Stimulated activated CD8-positive, alpha-beta memory T cell treated with anti-CD3 and anti-CD28 coated beads, Interleukin-15, amount 100 ng/mL, for 24 hours (primary cell): ENCODE measurements around the gene PHC2.

Experiments
- DNase-seq: peaks from one replicate; pipeline ENCODE4 v3.0.0-alpha.2; 2020; ENCODE audit warnings: low read depth

PHC2 gene

GRCh38 chr1:33454646-33455282 is 23.9 kb upstream of the PHC2 start:
- DNase-seq = no peak

DNA sequence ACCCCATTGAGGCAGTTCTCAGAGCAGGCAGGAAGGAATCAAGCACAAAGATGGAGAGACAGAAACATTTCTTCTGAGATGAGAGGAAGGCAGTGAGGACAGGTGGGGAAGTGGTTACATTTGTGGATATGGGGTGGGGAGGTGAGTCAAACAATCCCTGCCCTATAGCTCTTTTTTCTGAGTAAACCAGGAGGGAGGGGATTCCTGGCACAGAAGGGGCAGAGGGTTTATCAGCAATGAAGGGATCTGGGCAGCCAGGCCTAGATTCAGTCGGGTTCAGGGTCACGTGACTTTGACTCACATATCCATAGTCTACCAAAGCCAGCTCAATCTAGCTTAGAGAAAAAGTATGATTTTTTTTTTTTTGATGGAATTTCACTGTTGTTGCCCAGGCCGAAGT is 15.7 kb upstream of the PHC2 start:
- no peak for DNase-seq

DNA sequence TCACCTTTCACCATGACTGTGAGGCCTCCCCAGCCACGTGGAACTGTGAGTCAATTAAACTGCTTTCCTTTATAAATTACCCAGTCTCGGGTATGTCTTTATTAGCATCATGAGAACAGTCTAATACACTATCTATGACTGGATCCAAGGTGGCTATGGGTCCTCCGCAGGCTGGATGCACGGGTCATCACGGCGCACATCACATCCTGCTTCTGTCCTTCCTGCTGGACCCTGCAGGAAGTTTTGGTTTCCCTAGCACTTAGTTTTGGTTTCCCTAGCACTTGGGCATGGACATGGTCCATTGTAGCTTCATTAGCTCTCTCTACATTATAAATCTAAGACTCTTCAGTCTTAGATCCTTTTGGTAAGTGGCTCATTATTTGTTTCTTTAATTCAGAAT is 14.2 kb upstream of the PHC2 start:
- DNase-seq = no peak

DNA sequence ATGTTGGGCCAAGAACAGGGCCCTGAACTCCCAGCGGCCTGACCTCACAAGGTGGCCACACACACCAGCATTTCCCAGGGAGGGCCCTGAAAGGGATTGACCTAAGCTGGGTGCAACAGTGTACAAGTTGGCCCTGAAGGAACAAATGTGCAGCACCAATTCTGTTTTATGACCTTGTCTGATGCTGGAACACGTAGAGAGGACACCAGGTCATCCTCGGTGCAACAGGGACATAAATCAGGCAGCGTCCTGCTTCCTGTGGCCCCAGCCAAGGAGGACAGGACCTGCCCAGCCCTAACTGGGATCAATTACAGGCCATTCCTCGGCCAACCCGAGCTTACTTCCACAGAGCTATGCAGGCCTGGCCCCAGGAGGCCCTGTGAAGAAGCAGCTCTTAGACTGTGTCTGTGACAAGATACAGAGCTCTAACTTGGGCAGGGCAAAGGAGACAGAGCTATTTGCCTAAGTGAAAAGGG is 12.8 kb upstream of the PHC2 start:
- no peak for DNase-seq

DNA sequence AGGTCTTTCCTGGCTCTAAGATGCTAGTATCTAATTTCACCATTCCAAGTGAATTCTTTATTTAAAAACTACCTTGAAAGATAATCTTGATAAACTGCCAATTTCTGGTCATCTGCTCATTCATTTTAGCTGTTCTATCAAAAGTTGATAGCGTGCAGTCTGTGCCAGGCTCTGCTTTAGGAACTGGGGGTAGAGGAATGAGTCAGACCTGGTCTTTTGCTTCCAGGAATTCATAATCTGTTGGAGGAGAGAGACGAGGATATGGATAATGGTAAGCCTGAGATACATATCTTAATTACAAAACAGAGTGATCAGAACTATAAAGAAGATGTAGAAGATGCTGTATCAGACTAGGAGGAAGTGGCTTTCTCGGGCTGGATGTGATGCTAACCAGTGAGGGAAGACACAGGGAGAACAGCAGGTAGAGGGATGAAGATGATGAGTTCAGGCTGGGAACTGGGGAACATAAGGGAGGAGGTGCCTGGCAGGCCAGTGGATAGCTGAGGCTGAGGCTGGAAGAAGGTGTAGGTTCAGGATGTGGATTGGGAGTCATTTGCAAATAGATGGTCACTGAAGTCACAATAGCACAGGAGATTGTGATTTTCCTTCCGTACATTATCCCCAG is 12.3 kb upstream of the PHC2 start:
- DNase-seq = no peak

DNA sequence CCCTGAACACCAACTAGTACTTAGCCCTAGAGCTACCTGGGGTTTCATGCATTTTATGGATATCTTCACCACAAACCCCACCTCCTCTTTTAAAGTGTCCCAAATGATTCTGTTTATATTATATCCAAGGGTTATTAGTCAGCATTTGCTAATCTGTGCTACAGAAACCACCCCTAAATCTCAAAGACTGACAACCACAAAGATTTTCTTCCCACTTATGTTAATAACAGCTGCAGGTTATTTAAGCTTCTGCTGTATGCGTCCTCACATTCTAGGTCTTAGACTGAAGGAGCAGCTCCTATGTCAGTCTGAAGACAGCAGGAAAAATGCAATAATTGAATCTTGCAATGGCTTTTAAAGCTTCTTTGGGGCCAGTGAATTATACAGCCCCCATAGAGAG is 11.2 kb upstream of the PHC2 start:
- DNase-seq = no peak

DNA sequence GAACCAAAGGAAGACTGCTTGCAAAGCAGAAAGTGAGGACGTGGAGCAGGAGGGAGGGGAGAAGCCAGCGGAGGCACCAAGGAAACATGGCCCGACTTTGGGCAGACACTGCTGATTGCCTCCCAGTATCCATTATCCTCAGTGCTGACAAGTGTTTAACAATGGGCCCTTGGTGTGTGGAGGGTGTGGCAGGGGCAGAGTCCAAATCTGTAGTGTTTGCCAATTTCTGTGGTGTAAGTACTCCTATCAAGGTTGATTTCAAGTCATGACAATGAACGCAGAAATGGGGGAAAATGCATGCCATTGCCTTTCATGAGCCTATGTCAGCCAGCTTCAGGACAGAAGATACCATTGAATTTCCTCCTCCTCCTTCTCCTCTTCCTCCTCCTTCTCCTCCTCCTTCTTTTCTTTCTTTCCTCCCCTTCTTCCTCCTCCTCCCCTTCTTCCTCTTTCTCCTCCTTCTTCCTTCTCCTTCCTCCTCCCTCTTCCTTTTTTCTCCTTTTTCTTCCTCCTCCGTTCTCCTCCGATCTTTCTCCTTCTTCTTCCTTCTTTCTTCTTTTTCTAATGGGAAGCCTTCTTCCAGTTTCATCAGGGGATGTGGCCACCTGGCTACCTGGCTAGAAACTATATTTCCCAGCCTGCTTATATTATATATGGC is 10.3 kb upstream of the PHC2 start:
- DNase-seq = no peak

DNA sequence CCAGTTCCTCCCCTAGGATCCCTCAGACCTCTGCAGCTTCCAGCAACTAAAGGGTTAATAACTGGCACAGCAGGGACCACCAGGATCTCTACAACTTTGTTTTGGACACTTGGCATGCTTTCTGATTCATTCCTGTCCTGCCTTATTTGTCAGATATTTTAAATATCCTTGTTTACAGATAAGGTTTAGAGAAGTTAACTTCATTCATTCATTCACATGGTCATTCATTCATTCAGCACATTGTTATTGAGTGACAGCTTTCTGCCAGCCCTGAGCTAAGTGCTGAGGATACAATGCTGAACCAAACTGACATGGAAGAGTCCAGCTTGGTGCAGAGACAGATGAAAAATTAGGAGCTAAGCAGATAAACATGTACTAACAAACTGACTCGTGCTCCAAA is 8.8 kb upstream of the PHC2 start:
- DNase-seq = no peak

DNA sequence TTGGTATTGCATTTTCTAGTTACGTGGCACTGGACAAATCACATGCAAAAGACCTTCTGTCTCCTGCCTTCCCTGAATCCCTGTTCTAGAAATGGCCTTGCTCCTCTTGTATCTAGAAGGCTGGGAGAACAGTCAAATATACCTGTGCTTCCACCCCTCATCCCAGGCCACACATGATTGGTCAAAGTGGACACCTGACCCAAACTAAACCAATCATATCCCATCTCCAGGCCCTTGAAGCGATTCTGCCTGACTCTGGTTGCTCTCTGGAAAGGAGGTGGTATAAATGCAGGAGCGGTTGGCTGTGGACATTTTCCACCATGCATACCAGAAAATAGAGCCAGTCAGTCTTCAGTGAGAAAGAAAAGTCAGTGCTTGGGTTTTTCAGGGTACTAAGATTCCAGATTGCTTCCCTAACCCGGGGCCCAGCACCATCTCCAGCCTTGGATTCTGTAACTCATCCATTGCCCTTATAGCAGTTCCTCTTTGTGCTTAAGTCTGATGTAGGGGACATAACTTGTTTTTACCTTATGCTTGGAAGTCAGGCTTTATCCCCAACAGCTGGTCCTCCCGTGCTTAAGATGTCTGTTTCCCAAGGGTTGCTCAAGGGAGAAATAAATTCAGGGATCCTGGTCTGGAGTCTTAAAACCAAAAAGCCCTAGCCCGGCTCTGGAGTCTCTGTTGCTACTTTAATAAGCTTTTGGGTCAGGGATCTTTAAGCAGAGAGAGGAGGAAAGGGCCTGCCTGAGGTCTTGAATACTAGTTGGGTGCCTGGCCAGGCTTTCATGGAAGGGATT is 7.7 kb upstream of the PHC2 start:
- DNase-seq = no peak

GRCh38 chr1:33436557-33437285 is 5.8 kb upstream of the PHC2 start:
- DNase-seq = no peak

- no peak for DNase-seq
Observed at GRCh38 chr1:33435096-33435820, 4.4 kb upstream of the PHC2 start.

DNA sequence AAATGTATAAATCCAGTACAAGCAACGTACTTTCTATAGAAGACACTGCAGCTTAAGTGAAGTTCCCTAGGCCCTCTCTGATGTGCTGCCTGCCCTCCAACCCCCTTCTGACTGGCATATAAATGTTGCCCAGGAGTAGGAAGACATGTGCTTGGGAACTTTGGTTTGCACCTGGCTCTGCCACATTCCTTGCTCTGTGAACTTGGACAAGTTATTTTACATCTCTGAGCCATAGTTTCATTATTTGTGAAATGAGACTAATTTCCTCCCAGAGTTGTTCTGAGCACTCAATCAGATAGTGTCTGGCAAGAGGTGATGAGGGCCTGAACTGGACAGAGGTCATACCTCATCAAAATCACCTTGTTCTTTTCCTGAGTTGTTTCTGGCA is 3.5 kb upstream of the PHC2 start:
- no peak for DNase-seq

DNA sequence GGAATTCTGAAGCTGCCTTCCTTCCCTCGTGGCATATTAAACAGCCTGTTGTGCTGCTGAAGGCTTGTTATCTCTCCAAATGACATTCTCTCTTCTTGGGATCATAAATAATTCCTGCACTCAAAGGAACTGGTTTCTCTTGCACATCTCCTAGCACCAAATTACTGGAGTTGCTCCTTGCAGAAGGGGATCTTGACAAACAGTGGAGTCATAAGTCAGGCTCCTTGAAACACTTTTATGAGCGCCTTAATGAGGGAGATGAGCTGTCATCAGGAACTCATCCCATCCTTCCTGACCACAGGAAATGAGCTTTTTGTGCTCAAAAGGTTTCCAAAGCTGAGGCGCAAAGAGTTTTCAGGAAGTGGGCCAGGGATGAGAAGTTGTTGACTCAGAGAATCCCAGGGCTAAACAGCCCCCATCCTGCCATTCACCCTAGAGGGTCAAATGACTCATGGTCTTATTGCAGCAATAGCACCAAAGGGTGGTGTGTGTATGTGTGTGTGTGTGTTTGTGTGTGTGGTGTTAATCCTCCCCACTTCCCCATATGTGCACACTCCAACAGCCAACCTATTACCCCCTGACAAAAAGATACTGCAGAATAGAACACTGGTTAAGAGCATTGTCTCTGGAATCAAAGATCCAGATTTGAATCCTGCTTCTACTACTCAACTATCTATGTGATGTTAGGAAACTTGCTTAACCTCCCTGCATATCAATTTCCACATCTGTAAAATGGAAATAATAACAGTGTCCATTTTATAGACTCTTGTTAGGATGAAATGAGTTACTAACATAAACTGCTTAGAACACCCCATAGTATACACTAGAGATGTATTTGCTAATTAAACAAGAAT is 2.8 kb upstream of the PHC2 start:
- no peak for DNase-seq

DNA sequence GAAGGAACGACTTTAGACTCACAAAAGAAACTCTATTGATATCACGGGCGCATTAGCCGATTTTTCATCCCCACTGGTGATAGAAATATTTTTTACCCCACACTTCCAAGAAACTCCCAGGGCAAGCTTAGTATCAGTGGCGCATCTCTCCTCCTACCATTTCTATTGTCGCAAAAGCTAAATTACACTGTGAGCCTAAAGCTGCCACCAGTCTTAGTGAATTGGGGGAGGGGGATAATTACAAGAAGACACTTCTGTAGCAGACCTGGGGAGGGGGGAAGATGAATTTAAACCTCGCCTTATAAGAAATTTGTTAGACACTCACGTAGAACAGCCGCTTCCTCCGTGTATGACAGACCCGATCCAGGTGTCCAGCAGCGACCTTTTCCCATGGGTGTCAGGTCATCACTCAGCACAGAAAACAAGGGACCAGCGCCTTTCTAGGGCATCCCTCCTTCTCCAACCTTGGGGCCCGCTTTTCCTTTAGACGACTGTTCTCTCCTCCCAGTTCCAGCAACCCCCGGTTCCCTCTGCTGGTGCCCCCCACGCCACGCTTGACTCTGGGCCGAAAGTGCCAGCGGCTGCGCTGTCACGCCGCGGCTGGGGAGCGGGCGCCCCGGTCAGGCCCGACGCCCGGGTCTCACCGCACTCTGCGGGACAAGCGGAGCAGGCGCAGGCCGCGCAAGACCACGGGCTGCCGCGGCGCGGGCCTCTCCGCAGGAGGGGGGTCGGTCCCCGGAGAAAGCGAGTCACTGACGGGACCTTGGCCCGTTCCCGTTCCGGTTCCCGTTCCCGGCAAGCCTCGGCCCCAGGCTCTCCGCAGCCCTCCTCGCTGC is 821 bp downstream of the PHC2 start:
- no peak for DNase-seq

- DNase-seq = no peak
Observed at GRCh38 chr1:33429332-33429731, 1.6 kb downstream of the PHC2 start.

DNA sequence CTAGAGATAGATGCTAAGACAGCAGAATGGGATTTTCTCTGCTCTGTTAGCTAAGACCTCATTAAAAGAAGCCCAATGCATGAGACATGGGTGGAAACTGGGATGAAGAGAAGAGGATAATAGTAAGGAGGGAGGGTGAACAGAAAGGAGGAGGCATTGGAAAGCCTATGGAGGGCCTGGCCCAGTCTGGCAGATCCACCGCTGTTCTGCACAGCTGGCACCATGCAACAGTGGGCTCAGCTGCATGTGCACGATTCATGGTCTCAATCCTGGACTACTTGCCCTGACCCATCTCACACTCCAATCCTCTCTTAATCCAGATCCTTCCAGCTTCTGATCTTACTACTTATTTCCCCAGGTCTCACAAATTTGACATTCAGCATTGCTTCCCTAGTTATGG is 2.2 kb downstream of the PHC2 start:
- no peak for DNase-seq

- DNase-seq = no peak
Observed at GRCh38 chr1:33426916-33427315, 4.0 kb downstream of the PHC2 start.

- no peak for DNase-seq
Observed at GRCh38 chr1:33425900-33426299, 5.0 kb downstream of the PHC2 start.

GRCh38 chr1:33424610-33425009 is 6.3 kb downstream of the PHC2 start:
- no peak for DNase-seq

- no peak for DNase-seq
Observed at GRCh38 chr1:33424205-33424604, 6.7 kb downstream of the PHC2 start.
